Smooth muscle cell of the coronary artery (primary cell): ENCODE results near the gene EPHA10. TPM values are rescaled to one million over a fixed set of nuclear protein-coding genes. Genes with fewer than 3 reads are reported as not detected.

ENCODE experiments used
- total RNA-seq: library from RNA; depleted of rRNA; stranded (reverse); fragments of >200 nt; gene quantifications from 2 replicates; pipeline ENCODE4 v1.2.3, GENCODE V29; 2014; ENCODE audit warnings: low replicate concordance

EPHA10 gene
- not detected in 2 replicates for total RNA-seq

GRCh38 chr1:37764888-37765441 is at the start of gene EPHA10:
TSS of gene EPHA10 (minus strand) at chr1:37765120. CDS start at chr1:37765066, 54 bp downstream.

DNA sequence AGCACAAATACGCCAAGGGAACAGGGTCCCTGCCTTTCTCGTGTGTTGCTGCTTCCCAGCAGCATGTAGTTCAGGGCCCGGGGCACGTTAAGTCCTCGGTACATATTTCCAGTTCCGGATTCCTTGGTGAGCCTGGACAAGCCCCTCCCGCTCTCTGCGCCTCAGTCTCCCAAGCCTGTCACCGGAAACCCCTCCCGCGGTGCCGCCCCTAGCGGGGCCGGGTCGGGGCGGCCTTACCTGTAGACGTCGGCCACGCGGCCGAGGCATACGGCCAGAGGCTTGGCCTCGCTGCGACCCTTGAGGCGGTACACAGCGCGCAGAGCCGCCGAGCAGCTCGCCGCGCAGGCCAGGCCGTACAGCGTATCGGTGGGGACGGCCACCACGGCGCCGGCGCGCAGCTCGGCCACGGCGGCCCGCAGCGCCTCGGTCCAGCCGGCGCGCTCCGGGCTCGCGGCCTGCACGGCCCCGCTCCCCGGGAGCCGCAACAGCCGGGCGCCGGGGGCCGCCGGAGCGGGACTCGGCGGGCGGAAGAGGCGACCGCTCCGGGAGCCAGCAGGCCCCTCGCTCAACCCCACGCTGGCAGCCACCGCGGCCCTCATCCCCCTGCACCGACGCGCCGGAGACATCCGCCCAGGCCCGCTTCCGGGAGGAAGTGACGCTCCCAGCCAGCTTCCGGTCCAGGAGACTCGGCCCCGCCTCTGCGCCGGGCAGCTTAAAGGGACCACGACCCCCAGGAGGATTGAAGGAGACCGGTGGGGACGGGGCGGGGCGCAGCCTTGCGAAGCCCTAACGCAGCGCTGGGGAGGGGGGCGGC is 42.8 kb upstream of the EPHA10 start, which contains the start of the genes C1orf122 and YRDC:
C1orf122 (plus strand) TSS at position 236 of the 814 bp plus-strand sequence. CDS start 615 bp downstream, outside the sequence.
YRDC (minus strand) TSS at position 654 of the 814 bp plus-strand sequence; CDS start at position 626, 28 bp downstream.

DNA sequence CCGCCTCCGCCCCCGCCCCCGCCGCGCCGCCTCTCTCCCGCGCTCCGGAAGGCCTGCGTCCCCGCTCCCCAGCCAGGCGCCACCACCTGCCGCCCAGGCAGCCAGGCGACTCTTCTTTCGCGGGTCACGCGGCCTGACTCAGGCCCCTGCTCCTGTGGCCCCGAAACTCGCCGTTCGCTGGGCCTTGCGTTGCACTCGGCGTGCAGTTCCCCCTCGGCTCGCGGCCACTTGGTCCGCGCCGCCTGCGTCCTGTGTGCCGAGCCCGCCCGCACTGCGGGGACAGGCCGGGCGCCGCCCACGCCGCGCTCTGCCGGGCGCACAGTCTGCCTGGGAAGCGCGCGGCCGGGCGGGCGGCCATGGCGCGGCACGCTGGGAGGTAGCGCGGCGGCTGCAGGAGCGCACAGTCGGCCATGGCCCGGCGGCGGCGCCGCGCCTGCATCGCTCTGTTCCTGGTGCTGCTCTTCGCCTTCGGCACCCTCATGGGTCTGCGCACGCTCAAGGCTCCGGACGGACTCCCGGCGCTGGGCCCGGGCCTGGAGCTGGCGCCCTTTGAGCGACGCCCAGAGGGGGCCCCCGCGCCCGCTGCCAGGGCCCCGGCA is 29.0 kb upstream of the EPHA10 start, which contains the start of gene MANEAL:
MANEAL (plus strand) TSS at position 75 of the 599 bp plus-strand sequence; CDS start at position 411, 336 bp downstream.

DNA sequence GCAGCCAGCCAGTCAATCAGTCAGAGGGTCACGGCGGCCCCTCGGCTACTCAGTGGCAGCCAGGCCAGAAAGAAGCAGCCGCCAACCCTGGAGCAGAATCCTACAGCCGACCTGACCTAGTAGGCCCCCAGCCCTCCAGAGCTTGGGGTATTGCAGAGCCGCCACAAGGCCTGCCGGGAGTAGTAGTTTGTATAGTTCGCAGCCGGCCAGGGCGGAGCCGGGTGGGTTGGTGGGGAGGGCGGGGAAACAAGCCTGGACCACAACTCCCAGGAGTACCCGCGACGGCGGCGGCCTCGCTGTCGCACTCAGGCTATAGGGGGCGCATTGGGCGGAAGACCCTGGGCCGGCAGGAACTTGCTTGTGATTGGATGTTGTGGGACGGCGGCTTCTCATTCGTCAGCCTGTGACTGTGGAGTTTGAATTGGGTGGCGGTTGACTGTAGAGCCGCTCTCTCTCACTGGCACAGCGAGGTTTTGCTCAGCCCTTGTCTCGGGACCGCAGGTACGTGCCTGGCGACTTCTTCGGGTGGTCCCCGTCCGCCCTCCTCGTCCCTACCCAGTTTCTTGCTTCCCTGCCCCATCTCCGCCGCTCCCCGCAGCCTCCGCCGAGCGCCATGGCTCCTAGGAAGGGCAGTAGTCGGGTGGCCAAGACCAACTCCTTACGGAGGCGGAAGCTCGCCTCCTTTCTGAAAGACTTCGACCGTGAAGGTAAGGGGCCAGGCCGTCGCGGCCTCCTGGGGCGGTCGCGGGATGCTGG is 72.7 kb downstream of the EPHA10 start, which contains the start of gene CDCA8:
CDCA8 (plus strand) TSS at position 439 of the 756 bp plus-strand sequence; CDS start at position 614, 175 bp downstream.

Other genes starting within 250 kb of the EPHA10 start
- gene SNIP1, start 210.8 kb downstream of the EPHA10 start, total RNA-seq: 15.6 and 16.3 TPM in 2 replicates
- 3.2 and 6.7 TPM in 2 replicates for gene DNALI1, start 208.2 kb downstream of the EPHA10 start, total RNA-seq
- 56.4 and 97.3 TPM in 2 replicates for gene GNL2, start 169.2 kb downstream of the EPHA10 start, total RNA-seq
- gene RSPO1, start 130.2 kb downstream of the EPHA10 start, total RNA-seq: under 0.01 and 0.35 TPM in 2 replicates
- 0.23 and 1.9 TPM in 2 replicates for gene CDCA8, start 72.6 kb downstream of the EPHA10 start, total RNA-seq
- gene MANEAL, start 28.7 kb upstream of the EPHA10 start, total RNA-seq: 0.35 and 0.38 TPM in 2 replicates
- 4.7 and 27.9 TPM in 2 replicates for gene C1orf122, start 42.7 kb upstream of the EPHA10 start, total RNA-seq
- gene YRDC, start 43.1 kb upstream of the EPHA10 start, total RNA-seq: 4.4 and 17.4 TPM in 2 replicates
- 1.9 and 2.0 TPM in 2 replicates for gene MTF1, start 94.5 kb upstream of the EPHA10 start, total RNA-seq
- gene INPP5B, start 181.9 kb upstream of the EPHA10 start, total RNA-seq: 23.1 and 45.3 TPM in 2 replicates
- 84.4 and 99.5 TPM in 2 replicates for gene SF3A3, start 224.9 kb upstream of the EPHA10 start, total RNA-seq
- 10.9 and 26.4 TPM in 2 replicates for gene FHL3, start 240.4 kb upstream of the EPHA10 start, total RNA-seq
- gene UTP11, start 247.6 kb upstream of the EPHA10 start, total RNA-seq: 12.5 and 32.8 TPM in 2 replicates